H7 (cell line): ENCODE measurements around the gene QRICH2. TPM values are rescaled to one million over a fixed set of nuclear protein-coding genes. Genes with fewer than 3 reads are reported as not detected.
A peak's percentile ranks its signal among the peaks of the same experiment; 100 is the strongest.
"Not testable (repeated sequence)": the region's sequence is repeated elsewhere in the genome, so short reads cannot be mapped to it uniquely, and the experiment has no call there.

Experiments
- DNase-seq: peaks from one replicate; pipeline ENCODE4 v3.0.0; 2012
- H3K27me3 ChIP-seq: 2 replicates; pipeline ENCODE4 v1.6.0; 2011; ENCODE audit warnings: mild to moderate bottlenecking, low read length; ENCODE audit not compliant: control insufficient read depth, insufficient read depth
- H3K36me3 ChIP-seq: replicated peaks from 2 replicates; pipeline ENCODE4 v1.5.1; 2011; ENCODE audit warnings: low read length; ENCODE audit not compliant: control insufficient read depth, insufficient read depth
- H3K4me3 ChIP-seq: 2 replicates; pipeline ENCODE4 v1.5.1; 2011; ENCODE audit warnings: low read depth, mild to moderate bottlenecking, control low read depth, low read length, moderate library complexity; ENCODE audit not compliant: insufficient read depth
- total RNA-seq: library from RNA; depleted of rRNA; stranded (reverse); fragments of >200 nt; shearing (Covaris generic); gene quantifications from 2 replicates; pipeline ENCODE4 v1.2.3, GENCODE V29; 2014; rRNA removed

Gene QRICH2, protein sequence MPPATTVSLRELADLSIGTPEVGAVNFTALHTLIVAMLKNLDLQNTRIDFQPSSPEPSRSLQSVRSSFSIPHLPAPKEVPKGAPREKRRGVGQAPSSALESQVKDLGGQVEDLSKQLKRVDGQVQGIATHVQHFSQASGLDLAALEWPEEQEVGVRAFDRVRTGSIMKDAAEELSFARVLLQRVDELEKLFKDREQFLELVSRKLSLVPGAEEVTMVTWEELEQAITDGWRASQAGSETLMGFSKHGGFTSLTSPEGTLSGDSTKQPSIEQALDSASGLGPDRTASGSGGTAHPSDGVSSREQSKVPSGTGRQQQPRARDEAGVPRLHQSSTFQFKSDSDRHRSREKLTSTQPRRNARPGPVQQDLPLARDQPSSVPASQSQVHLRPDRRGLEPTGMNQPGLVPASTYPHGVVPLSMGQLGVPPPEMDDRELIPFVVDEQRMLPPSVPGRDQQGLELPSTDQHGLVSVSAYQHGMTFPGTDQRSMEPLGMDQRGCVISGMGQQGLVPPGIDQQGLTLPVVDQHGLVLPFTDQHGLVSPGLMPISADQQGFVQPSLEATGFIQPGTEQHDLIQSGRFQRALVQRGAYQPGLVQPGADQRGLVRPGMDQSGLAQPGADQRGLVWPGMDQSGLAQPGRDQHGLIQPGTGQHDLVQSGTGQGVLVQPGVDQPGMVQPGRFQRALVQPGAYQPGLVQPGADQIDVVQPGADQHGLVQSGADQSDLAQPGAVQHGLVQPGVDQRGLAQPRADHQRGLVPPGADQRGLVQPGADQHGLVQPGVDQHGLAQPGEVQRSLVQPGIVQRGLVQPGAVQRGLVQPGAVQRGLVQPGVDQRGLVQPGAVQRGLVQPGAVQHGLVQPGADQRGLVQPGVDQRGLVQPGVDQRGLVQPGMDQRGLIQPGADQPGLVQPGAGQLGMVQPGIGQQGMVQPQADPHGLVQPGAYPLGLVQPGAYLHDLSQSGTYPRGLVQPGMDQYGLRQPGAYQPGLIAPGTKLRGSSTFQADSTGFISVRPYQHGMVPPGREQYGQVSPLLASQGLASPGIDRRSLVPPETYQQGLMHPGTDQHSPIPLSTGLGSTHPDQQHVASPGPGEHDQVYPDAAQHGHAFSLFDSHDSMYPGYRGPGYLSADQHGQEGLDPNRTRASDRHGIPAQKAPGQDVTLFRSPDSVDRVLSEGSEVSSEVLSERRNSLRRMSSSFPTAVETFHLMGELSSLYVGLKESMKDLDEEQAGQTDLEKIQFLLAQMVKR (N-terminal part only)
- total RNA-seq, result 0.70 and 1.1 TPM in 2 replicates

DNA sequence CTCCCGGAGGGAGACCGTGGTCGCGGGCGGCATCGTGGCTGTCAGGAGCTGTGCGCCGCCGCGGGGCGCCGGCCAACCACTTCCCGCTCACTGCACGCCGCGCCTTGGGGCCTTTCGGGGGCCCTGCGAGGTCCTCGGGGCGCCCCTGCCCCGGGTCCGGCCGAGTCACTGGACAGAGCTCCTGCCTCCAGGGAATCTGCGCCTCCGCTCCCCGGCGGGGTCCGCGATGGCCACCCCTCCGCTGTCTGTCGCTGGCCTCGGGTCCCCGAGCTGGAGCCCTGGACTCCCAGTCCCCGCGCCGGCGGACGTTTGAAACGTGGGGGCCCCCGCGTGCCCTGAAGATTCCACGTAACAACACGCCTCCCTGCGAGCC lies at the start of gene QRICH2:
QRICH2 (minus strand) TSS at position 311 of the 373 bp plus-strand sequence; CDS start at position 33, 278 bp downstream.
- Histone ChIP-seq H3K36me3 (peaks cover 4% of the 10 kb centered on the region), H3K27me3 (no peaks in the 10 kb centered on the region)
- DNase-seq, result no peak

DNA sequence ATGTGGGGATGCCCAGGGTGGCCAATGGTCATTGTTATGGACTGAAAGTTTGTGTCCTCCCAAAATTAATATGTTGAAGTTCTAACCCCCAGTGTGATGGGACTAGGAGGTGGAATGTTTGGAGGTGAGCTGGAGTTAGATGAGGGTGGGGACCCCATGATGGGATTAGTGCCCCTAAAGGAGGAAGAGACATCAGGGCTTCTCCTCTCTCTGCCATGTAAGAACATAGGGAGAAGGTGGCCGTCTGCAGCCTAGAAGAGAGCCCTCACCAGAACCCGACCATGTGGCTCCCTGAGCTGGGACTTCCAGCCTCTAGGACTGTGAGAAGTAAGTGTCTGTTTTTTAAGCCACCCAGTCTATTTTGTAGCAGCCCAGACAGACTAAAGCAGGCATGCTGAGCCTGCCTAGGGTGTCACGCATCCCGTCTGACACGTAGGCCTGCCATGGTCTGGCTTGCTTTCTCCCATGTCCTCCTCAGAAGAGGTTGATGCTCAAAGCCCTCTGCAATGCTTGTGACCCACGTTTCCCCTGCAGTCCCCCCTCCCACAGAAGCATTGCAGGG lies 49.6 kb upstream of the QRICH2 start:
- no peak for DNase-seq
- Histone ChIP-seq H3K27me3 (peaks cover 1% of the 10 kb centered on the region; the same call in 1 of the 2 replicates), H3K36me3 (no peaks in the 10 kb centered on the region), H3K4me3 (no peak overlapping the region)

More for the DNA sequence above, at the start of gene QRICH2:
- no peak within 1 kb of the TSS for H3K4me3 ChIP-seq

DNA sequence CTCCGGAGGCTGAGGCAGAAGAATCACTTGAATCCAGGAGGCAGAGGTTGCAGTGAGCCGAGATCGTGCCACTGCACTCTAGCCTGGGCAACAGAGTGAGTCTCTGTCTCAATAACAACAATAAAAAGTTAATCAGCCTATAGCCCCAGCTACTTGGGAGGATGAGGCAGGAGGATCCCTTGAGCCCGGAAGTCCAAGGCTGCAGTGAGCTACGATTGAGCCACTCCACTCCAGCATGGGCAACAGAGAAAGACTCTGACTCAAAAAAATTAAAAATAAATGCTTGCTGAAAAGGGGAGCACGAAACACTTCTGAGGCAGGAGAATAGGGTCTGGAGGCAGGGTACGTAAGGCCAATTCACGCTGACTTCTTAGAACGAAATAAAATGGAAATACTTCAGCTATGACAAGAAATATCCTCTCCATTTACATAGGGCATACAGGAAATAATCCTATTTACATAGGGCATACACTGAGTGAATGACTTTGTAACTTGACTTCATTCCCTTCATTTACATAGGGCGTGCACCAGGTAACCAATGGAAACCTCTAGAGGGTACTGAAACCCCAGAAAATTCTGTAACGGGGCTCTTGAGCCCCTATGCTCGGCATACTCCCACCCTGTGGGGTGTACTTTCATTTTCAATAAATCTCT lies 48.9 kb upstream of the QRICH2 start:
- no peaks in the 10 kb centered on the region for H3K36me3 ChIP-seq
- H3K4me3 ChIP-seq, result no peak overlapping the region
- H3K27me3 ChIP-seq, result peaks cover 2% of the 10 kb centered on the region; the same call in 1 of the 2 replicates
- DNase-seq, result no peak

GRCh38 chr17:76354747-76355310 lies 46.8 kb upstream of the QRICH2 start:
- no peaks in the 10 kb centered on the region for H3K36me3 ChIP-seq
- peaks cover 2% of the 10 kb centered on the region; the same call in 1 of the 2 replicates for H3K27me3 ChIP-seq
- H3K4me3 ChIP-seq, result no peak overlapping the region
- peak; percentile 49 for DNase-seq

DNA sequence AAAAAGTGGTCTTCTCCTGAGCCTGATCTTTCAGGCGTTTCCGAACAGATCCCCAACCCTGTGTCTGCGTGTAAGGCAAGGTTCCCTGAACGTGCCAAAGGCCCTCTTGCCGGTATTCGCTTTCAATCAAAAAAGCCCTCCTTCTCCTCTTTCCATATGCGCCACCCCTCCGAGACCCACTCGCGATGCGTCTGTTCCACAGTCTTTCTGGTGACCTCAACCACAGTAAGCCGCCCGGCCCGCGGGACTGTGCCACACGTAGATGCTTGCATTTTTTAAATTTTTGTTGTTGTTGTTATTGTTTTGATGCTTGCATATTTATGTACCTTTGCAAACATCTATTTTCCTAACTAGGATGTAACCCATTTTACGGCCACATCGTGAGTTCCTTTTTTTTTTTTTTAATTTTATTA lies 46.2 kb upstream of the QRICH2 start:
- Histone ChIP-seq H3K36me3 (no peaks in the 10 kb centered on the region), H3K27me3 (peaks cover 2% of the 10 kb centered on the region; the same call in 1 of the 2 replicates), H3K4me3 (peak overlapping the region; percentile 93)
- no peak for DNase-seq

DNA sequence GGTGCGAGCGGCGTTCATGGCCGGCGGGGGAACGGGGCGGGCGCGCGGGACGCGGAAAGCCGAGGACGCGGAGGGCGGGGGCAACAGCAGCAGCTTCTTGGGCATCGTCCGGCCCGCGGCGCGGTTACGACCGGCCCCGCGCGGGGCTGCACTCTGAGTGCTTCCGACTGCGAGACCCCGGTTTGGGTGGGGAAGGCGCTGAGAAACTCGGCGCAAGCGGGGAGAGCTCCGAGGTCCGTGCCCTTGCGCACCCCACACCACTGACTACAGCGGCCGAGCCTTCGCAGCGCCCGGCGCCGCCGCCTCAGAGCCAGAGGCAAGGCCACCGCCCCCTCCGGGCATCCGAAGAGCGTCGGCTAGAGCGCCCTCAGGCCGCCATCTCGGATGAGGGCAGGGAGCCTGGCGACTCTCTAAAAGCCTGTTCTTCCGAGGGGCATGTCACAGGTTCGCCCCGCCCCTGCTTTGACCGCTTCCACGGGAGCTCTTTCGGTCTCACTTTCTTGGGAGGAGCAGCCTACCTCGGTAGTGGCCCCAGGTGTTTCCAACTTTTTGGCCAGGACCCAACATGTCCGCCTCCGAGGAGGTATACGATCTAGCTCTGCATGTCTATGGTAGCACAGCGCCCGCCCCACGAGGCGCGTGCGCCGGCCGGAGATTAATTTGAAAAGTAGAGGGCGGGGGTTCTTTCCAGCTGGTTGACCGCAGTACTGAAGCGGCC lies 45.7 kb upstream of the QRICH2 start, which contains the start of gene PRPSAP1:
PRPSAP1 (minus strand) TSS at position 318 of the 718 bp plus-strand sequence; CDS start at position 105, 213 bp downstream.
- DNase-seq, result peak; percentile 96
- H3K27me3 ChIP-seq, result peaks cover 2% of the 10 kb centered on the region; the same call in 1 of the 2 replicates
- no peaks in the 10 kb centered on the region for H3K36me3 ChIP-seq
- peak within 1 kb of the TSS; percentile 93 for H3K4me3 ChIP-seq

- H3K36me3 ChIP-seq, result no peaks in the 10 kb centered on the region
- H3K4me3 ChIP-seq, result peak overlapping the region; percentile 93
- DNase-seq, result peak; percentile 93
- H3K27me3 ChIP-seq, result peaks cover 2% of the 10 kb centered on the region; the same call in 1 of the 2 replicates
These were observed 45.0 kb upstream of the QRICH2 start for GRCh38 chr17:76353004-76353598.

DNA sequence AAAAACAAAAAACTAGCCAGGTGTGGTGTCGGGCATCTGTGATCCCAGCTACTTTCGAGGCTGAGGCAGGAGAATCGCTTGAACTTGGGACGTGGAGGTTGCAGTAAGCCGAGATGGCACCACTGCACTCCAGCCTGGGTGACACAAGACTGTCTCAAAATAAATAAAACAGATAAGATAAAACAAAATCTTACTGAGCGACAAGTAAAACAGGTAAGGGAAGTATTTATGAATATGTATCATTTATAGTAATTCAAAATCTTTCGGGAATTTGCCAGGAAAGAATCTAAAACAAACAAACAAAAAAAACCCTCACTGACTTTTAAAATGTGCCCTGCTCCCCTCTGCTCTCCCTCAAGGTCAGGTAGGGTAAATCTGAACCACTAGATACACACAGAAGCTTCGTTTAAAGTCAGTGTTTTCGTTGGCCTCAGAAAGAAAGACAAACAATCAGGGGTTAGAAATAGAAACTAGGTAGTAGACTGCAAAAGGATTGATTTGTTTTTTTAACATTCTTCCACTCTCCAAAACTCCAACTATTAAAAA lies 43.5 kb upstream of the QRICH2 start:
- Histone ChIP-seq H3K36me3 (peaks cover 2% of the 10 kb centered on the region; the same call in 1 of the 2 replicates), H3K4me3 (no peak overlapping the region), H3K27me3 (peaks cover 2% of the 10 kb centered on the region; the same call in 1 of the 2 replicates)
- no peak for DNase-seq

DNA sequence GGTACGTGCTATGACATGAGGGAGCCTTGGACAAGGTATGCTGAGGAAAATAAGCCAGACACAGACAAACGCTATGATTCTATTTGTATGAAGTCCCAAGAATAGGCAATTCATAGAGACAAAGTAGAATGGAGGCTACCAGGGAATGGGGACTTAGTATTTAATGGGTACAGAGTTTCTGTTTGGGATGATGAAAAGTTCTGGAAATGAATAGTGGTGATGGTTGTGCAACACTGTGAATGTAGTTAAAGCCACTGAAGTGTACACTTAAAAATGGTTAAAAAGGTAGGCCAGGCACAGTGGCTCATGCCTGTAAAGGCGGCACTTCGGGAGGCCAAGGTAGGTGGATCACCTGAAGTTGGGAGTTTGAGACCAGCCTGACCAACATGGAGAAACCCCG lies 42.4 kb upstream of the QRICH2 start:
- Histone ChIP-seq H3K4me3 (no peak overlapping the region), H3K27me3 (peaks cover 2% of the 10 kb centered on the region; the same call in 1 of the 2 replicates), H3K36me3 (peaks cover 3% of the 10 kb centered on the region)
- DNase-seq, result no peak

- not testable (repeated sequence) for H3K36me3 ChIP-seq, H3K4me3 ChIP-seq
These were observed 38.9 kb upstream of the QRICH2 start for GRCh38 chr17:76346936-76347335.

DNA sequence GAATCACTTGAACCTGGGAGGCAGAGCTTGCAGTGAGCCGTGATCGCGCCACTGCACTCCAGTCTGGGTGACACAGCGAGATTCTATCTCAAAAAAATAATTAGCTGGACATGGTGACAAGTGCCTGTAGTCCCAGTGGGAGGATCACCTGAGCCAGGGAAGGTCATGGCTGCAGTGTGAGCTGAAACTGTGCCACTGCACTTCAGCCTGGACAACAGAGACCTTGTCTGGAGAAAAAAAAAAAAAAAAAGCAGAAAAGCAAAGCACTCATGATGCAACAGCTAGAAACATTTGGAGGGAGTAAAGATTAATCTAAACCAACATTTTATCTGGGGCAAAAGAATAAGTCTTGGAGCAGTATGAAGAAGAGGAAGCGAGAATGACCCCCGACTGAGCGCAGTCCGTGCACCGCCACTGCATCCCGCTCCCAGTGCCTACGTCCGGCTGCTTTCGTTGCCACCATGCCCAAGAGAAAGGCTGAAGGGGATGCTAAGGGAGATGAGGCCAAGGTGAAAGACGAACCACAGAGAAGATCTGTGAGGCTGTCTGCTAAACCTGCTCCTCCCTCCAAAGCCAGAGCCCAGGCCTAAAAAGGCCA lies 37.4 kb upstream of the QRICH2 start:
- no peak for DNase-seq
- Histone ChIP-seq H3K27me3 (no peaks in the 10 kb centered on the region), H3K4me3 (no peak overlapping the region), H3K36me3 (peaks cover 3% of the 10 kb centered on the region)

More at GRCh38 chr17:76346936-76347335, 38.9 kb upstream of the QRICH2 start:
- not testable (repeated sequence) for DNase-seq, H3K27me3 ChIP-seq

- Histone ChIP-seq H3K4me3 (no peak overlapping the region), H3K27me3 (no peaks in the 10 kb centered on the region), H3K36me3 (peaks cover 3% of the 10 kb centered on the region)
- DNase-seq, result no peak
These were observed 35.0 kb upstream of the QRICH2 start for GRCh38 chr17:76343106-76343505.
